ENCODE data around the gene CMSS1. TPM values are rescaled to one million over a fixed set of nuclear protein-coding genes. Genes with fewer than 3 reads are reported as not detected.

Gene CMSS1
- total and polyA plus RNA-seq, 2 of the 13 experiments (the other 11 are each of a cell fraction or from before 2014, with no cell fraction given) = 6.4 to 48.7 TPM

- TF ChIP-seq ZSCAN5A (CRISPR knock-in tag; IDR thresholded peaks at IDR 0.05; ENCODE audit: borderline replicate concordance) (no peak; the same call in 1 of the 2 replicates), FOXP1 (IDR thresholded peaks at IDR 0.05) (no peak), FOXP1 (CRISPR knock-in tag; IDR thresholded peaks at IDR 0.05) (peak; percentile 82), THAP11 (CRISPR knock-in tag; IDR thresholded peaks at IDR 0.05) (peak; percentile 37; the same call in 1 of the 2 replicates), TRIM24 (CRISPR knock-in tag; IDR thresholded peaks at IDR 0.05) (no peak), KDM1A (CRISPR knock-in tag; IDR thresholded peaks at IDR 0.05) (peak; percentile 82), ZNF609 (CRISPR knock-in tag; IDR thresholded peaks at IDR 0.05; ENCODE audit: borderline replicate concordance) (peak; percentile 96), ARID5B (CRISPR knock-in tag; IDR thresholded peaks at IDR 0.05) (peak; percentile 93), HMG20B (CRISPR knock-in tag; conservative IDR thresholded peaks at IDR 0.05) (peak; percentile 100), TFE3 (CRISPR knock-in tag; IDR thresholded peaks at IDR 0.05) (0 out of 2 replicates have a peak, but pooled peaks have one; percentile 27), BRF2 (CRISPR knock-in tag; IDR thresholded peaks at IDR 0.05) (0 out of 2 replicates have a peak, but pooled peaks have one; percentile 42), GATAD2A (CRISPR knock-in tag; IDR thresholded peaks at IDR 0.05) (peak; percentile 82), NR2F6 (IDR thresholded peaks at IDR 0.05) (peak; percentile 93), NR2F6 (CRISPR knock-in tag; IDR thresholded peaks at IDR 0.05) (peak; percentile 94), TCF7 (IDR thresholded peaks at IDR 0.05; ENCODE audit: low read depth) (peak; percentile 88), FOXO1 (CRISPR knock-in tag; IDR thresholded peaks at IDR 0.05) (peak; percentile 32; the same call in 1 of the 2 replicates), CREB1 (IDR thresholded peaks at IDR 0.05) (no peak), CREB1 (CRISPR knock-in tag; IDR thresholded peaks at IDR 0.05) (peak; percentile 35), HMG20A (CRISPR knock-in tag; IDR thresholded peaks at IDR 0.05; ENCODE audit: borderline replicate concordance) (peak; percentile 100)
Measured at GRCh38 chr3:99931059-99931458, 113.4 kb downstream of the CMSS1 start (continued).

Measured in HepG2 (cell line).